Keratinocyte (primary cell): Measurements from ENCODE around the gene HECA. TPM values are rescaled to one million over a fixed set of nuclear protein-coding genes. Genes with fewer than 3 reads are reported as not detected.
A peak's percentile ranks its signal among the peaks of the same experiment; 100 is the strongest.

Experiments
- DNase-seq: peaks from one replicate; pipeline ENCODE4 v3.0.0-alpha.2; 2011; ENCODE audit warnings: low read depth, missing footprints, low spot score
- FAIRE-seq: peaks from 2 replicates; lab custom pipeline; 2011; peaks lifted over from hg19 to GRCh38; lab: Jason Lieb, UNC
- H2AFZ ChIP-seq: 2 replicates; pipeline ENCODE4 v1.6.0; 2012; ENCODE audit warnings: low read length, control low read depth, inconsistent platforms; ENCODE audit not compliant: control insufficient read depth
- H3K27ac ChIP-seq: 2 replicates; pipeline ENCODE4 v1.5.1; 2011; ENCODE audit warnings: low read length; ENCODE audit not compliant: control insufficient read depth, insufficient read depth
- H3K27me3 ChIP-seq: 3 replicates; pipeline ENCODE4 v1.6.0; 2011; ENCODE audit warnings: low read length; ENCODE audit not compliant: control insufficient read depth, insufficient read depth; ENCODE audit errors: extremely low read depth
- H3K36me3 ChIP-seq, 2 experiments: 2 replicates in 1 of 2; 3 replicates in 1 of 2; pipeline ENCODE4 v1.5.1; 2011; ENCODE audit warnings: low read length in 2 of 2, mild to moderate bottlenecking in 1 of 2; ENCODE audit not compliant: control insufficient read depth in 2 of 2, insufficient read depth in 2 of 2; ENCODE audit errors: extremely low read depth in 1 of 2
- H3K4me1 ChIP-seq: 3 replicates; pipeline ENCODE4 v1.5.1; 2011; ENCODE audit warnings: low read length; ENCODE audit not compliant: control insufficient read depth, insufficient read depth; ENCODE audit errors: extremely low read depth
- H3K4me2 ChIP-seq: 3 replicates; pipeline ENCODE4 v1.6.0; 2011; ENCODE audit warnings: low read depth, low read length; ENCODE audit not compliant: control insufficient read depth, insufficient read depth; ENCODE audit errors: extremely low read depth
- H3K4me3 ChIP-seq, 3 experiments: fragments of 200-600 bp in 1 of 3; sonication (generic) in 1 of 3; 2 replicates in 2 of 3; 3 replicates in 1 of 3; pipeline ENCODE4 v1.5.1; 2011 to 2016; ENCODE audit warnings: low read length in 3 of 3, mild to moderate bottlenecking in 3 of 3, control low read depth in 2 of 3, inconsistent platforms in 1 of 3, low read depth in 1 of 3, mixed read lengths in 1 of 3, mixed run types in 1 of 3, moderate library complexity in 1 of 3; ENCODE audit not compliant: control insufficient read depth in 2 of 3, insufficient read depth in 2 of 3; ENCODE audit errors: extremely low read depth in 1 of 3
- H3K79me2 ChIP-seq: 2 replicates; pipeline ENCODE4 v1.6.0; 2012; ENCODE audit warnings: low read length; ENCODE audit not compliant: control insufficient read depth, insufficient read depth
- H3K9ac ChIP-seq: 3 replicates; pipeline ENCODE4 v1.6.0; 2011; ENCODE audit warnings: low read length; ENCODE audit not compliant: control insufficient read depth, insufficient read depth; ENCODE audit errors: extremely low read depth
- H3K9me1 ChIP-seq: 3 replicates; pipeline ENCODE4 v1.6.0; 2011; ENCODE audit warnings: low read length; ENCODE audit not compliant: control insufficient read depth, insufficient read depth; ENCODE audit errors: extremely low read depth
- H3K9me3 ChIP-seq: 2 replicates; pipeline ENCODE4 v1.5.1; 2012; ENCODE audit warnings: low read depth, low read length; ENCODE audit not compliant: control insufficient read depth
- H4K20me1 ChIP-seq: 3 replicates; pipeline ENCODE4 v1.6.0; 2011; ENCODE audit warnings: low read length; ENCODE audit not compliant: control insufficient read depth, insufficient read depth; ENCODE audit errors: extremely low read depth
- EZH2 ChIP-seq: IDR thresholded peaks from one replicate; pipeline ENCODE4 v1.6.1; 2012; ENCODE audit warnings: inconsistent platforms, mild to moderate bottlenecking, low read length, moderate library complexity
- dilution Hi-C: fragments of 300-500 bp; cut with MboI; formaldehyde crosslinking; loops from one replicate; pipeline ENCODE4 v1.7.0; 2020; ENCODE audit warnings: low sequenced_read_pairs; ENCODE audit not compliant: extremely low pct_ligation_motif_present
- polyA plus RNA-seq, 5 experiments: library from polyadenylated mRNA; depleted of rRNA in 3 of 5; stranded (reverse) in 3 of 5; stranded (forward) in 1 of 5; unstranded in 1 of 5; fragments of >200 nt; gene quantifications; 1 replicate in 1 of 5; 2 replicates in 3 of 5; 3 replicates in 1 of 5; pipeline versions ENCODE4 v1.2.1 to v1.2.3, GENCODE V29; 2011 to 2012; ENCODE audit warnings: missing spikeins in 2 of 5, low read depth in 1 of 5, low replicate concordance in 1 of 5
- TF ChIP-seq, protein P1 (sequence below), 3 experiments: IDR thresholded peaks in 1 of 3; conservative IDR thresholded peaks in 1 of 3; optimal IDR thresholded peaks in 1 of 3; 2 replicates in 2 of 3; 3 replicates in 1 of 3; pipeline versions ENCODE3 to v1.5.1; 2011; ENCODE audit warnings: low read length in 3 of 3, mild to moderate bottlenecking in 3 of 3, moderate library complexity in 2 of 3, control low read depth in 1 of 3, inconsistent platforms in 1 of 3; ENCODE audit not compliant: insufficient read depth in 2 of 3; ENCODE audit errors: extremely low read depth in 1 of 3

The HECA gene
- polyA plus RNA-seq, 1 donor (not counting 4 experiments of a cell fraction or from before 2014, with no cell fraction given): 12.3 TPM

DNA sequence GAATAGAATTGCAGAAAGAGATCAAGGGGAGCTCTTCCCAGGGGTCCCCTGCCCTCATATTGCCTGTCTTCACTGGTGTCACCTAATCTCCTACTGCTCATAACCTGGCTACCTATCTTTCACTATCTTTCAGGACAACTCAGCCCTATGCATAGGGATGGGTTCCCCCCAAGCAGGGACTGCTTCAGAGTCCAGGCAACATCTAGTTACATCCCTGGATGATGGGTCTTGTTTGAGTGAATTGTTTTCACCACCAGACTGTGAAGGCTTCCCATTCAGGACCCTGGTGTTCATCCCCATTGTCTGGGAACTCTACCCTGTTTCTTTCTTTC, 850 bp upstream of the HECA start:
- Histone ChIP-seq H3K4me3 (peak overlapping the region in 2 of 3 experiments; percentile 34 to 73), H3K27ac (peak overlapping the region; percentile 32), H3K9me3 (no peaks in the 10 kb centered on the region), H3K27me3 (no peaks in the 10 kb centered on the region), H3K4me2 (peak overlapping the region; percentile 82), H4K20me1 (no peaks in the 10 kb centered on the region), H3K9ac (peak overlapping the region; percentile 40), H3K4me1 (peaks cover 24% of the 10 kb centered on the region), H3K9me1 (no peaks in the 10 kb centered on the region), H3K36me3 (peaks cover 0 to 3% of the 10 kb centered on the region in 2 experiments), H3K79me2 (peaks cover 17% of the 10 kb centered on the region), H2AFZ (peak overlapping the region; percentile 75)
- no peak for DNase-seq
- TF ChIP-seq, protein P1, sequence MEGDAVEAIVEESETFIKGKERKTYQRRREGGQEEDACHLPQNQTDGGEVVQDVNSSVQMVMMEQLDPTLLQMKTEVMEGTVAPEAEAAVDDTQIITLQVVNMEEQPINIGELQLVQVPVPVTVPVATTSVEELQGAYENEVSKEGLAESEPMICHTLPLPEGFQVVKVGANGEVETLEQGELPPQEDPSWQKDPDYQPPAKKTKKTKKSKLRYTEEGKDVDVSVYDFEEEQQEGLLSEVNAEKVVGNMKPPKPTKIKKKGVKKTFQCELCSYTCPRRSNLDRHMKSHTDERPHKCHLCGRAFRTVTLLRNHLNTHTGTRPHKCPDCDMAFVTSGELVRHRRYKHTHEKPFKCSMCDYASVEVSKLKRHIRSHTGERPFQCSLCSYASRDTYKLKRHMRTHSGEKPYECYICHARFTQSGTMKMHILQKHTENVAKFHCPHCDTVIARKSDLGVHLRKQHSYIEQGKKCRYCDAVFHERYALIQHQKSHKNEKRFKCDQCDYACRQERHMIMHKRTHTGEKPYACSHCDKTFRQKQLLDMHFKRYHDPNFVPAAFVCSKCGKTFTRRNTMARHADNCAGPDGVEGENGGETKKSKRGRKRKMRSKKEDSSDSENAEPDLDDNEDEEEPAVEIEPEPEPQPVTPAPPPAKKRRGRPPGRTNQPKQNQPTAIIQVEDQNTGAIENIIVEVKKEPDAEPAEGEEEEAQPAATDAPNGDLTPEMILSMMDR (optimal IDR thresholded peaks at IDR 0.05 in 1 of 3, IDR thresholded peaks at IDR 0.05 in 1 of 3, conservative IDR thresholded peaks at IDR 0.05 in 1 of 3; ENCODE audit: extremely low read depth in 1 of 3, insufficient read depth in 2 of 3, low read length in 3 of 3): no peak
- TF ChIP-seq EZH2: no peak
- FAIRE-seq: peak; percentile 36
- dilution Hi-C loops: no loop called here

DNA sequence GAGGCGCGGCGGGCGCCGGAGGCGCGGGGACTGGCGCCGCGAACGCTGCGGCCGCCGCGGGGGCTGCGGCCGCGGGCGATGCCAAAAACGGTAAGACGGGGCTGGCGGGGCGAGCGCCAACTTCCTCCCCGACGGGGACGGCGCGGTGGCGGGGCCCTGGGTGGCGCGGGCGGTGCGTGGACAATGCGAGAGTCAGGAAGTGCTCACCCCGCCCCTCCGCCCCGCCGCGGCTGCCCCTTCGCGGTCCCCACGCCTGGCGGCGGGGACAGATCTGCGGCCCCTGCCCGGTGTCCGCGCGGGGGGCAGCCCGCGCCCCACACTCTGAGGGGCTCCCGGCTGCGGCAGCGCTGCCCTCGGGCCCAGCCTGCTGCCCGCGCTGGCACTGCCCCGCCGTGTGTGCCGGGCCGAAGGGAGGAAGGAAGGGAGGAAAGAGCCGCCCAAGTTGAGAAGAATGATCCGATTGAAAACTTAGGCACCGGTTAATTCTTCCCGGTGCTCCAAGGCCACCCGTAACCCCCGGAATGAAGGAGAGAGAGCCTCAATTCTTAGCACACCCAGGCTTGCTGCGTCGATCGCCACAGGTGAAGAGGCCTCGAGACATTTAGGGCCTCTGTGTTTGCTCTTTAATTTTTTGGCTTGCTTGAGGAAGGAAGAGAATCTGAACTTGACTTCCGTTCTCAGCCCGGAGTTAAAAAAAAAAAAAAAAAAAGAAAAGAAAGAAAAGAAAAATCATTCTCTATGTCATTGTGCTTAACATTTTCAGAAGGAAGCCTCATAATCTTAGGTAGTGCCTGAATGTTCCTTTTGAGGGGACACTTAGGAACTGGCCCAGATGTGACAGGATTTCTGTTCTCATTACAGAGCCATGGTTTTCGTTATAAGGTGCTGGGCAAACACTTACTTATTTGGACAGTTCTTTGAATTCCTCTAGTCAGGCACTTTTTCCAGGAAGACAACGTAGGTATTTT, 982 bp downstream of the HECA start:
- TF ChIP-seq, protein P1 (optimal IDR thresholded peaks at IDR 0.05 in 1 of 3, IDR thresholded peaks at IDR 0.05 in 1 of 3, conservative IDR thresholded peaks at IDR 0.05 in 1 of 3; ENCODE audit: extremely low read depth in 1 of 3, insufficient read depth in 2 of 3, low read length in 3 of 3): peak in 1 of 3 experiments; percentile 48
- no peak for TF ChIP-seq EZH2
- H3K4me3 ChIP-seq: peak overlapping the region; percentile 68 to 81 (median 78)
- FAIRE-seq: peak; percentile 46

More for the DNA sequence above, 982 bp downstream of the HECA start:
- DNase-seq: no peak
- Histone ChIP-seq H3K9me3 (no peaks in the 10 kb centered on the region), H3K9ac (peak overlapping the region; percentile 91), H3K4me2 (peak overlapping the region; percentile 76), H3K27ac (peak overlapping the region; percentile 88), H3K9me1 (no peaks in the 10 kb centered on the region), H3K79me2 (peaks cover 30% of the 10 kb centered on the region), H3K27me3 (no peaks in the 10 kb centered on the region), H3K36me3 (peaks cover 0 to 3% of the 10 kb centered on the region in 2 experiments), H3K4me1 (peaks cover 34% of the 10 kb centered on the region), H4K20me1 (no peaks in the 10 kb centered on the region), H2AFZ (peak overlapping the region; percentile 83)
- dilution Hi-C loops: no loop called here
